Activated CD8-positive, alpha-beta T cell treated with anti-CD3 and anti-CD28 coated beads, Interleukin-2, amount 10 ng/mL, durations not matched to agents 7 days and 5 days (primary cell): ENCODE results near the gene OSER1. TPM values are rescaled to one million over a fixed set of nuclear protein-coding genes. Genes with fewer than 3 reads are reported as not detected.
A peak's percentile ranks its signal among the peaks of the same experiment; 100 is the strongest.
"Not testable (repeated sequence)": the region's sequence is repeated elsewhere in the genome, so short reads cannot be mapped to it uniquely, and the experiment has no call there.

Experiments used
- ATAC-seq: fragments of 150-1000 bp; cut with Tn5 transposase; one replicate; pipeline ENCODE4 v1.10.0; 2021; ENCODE audit warnings: moderate library complexity
- CTCF ChIA-PET: fragments of 350-600 bp; sonication (Branson Sonifier 250); formaldehyde crosslinking; loops from one replicate; lab custom pipeline; 2021; ENCODE audit warnings: antibody characterized with exemption; lab: Charles Lee
- POLR2A ChIA-PET: fragments of 350-600 bp; sonication (Branson Sonifier 250); formaldehyde crosslinking; loops from one replicate; lab custom pipeline; 2021; ENCODE audit warnings: antibody characterized with exemption; lab: Charles Lee
- DNase-seq: peaks from one replicate; pipeline ENCODE4 v3.0.0-alpha.2; 2020
- H3K27ac Mint-ChIP-seq: one replicate; pipeline ENCODE4 v1.8.0; 2021; ENCODE audit warnings: mild to moderate bottlenecking, mixed read lengths
- H3K27me3 Mint-ChIP-seq: one replicate; pipeline ENCODE4 v1.8.0; 2021; ENCODE audit warnings: low read depth, mixed read lengths
- H3K36me3 Mint-ChIP-seq: one replicate; pipeline ENCODE4 v1.8.0; 2021; ENCODE audit warnings: low read depth, mixed read lengths
- H3K4me1 Mint-ChIP-seq: one replicate; pipeline ENCODE4 v1.8.0; 2021; ENCODE audit warnings: low read depth, mixed read lengths
- H3K4me3 Mint-ChIP-seq: one replicate; pipeline ENCODE4 v1.8.0; 2021; ENCODE audit warnings: mild to moderate bottlenecking, mixed read lengths
- H3K9me3 Mint-ChIP-seq: one replicate; pipeline ENCODE4 v1.8.0; 2022; ENCODE audit warnings: mixed read lengths; ENCODE audit not compliant: insufficient read depth
- total RNA-seq, 2 experiments: library from RNA; stranded (reverse); gene quantifications; one replicate each; pipeline ENCODE4 v1.2.3, GENCODE V29; 2021

The OSER1 gene
- total RNA-seq, 2 experiments from 2014 or later, result 19.1 to 19.9 TPM

- Mint-ChIP-seq H3K4me1 (no peaks in the 10 kb centered on the region), H3K9me3 (no peaks in the 10 kb centered on the region), H3K36me3 (no peaks in the 10 kb centered on the region), H3K27me3 (peaks cover 11% of the 10 kb centered on the region), H3K4me3 (no peak overlapping the region), H3K27ac (no peak overlapping the region)
- DNase-seq, result no peak
- ChIA-PET POLR2A (no interaction called here), CTCF (no interaction called here)
- no peak for ATAC-seq
These were observed 31.2 kb upstream of the OSER1 start for GRCh38 chr20:44241796-44242195.

DNA sequence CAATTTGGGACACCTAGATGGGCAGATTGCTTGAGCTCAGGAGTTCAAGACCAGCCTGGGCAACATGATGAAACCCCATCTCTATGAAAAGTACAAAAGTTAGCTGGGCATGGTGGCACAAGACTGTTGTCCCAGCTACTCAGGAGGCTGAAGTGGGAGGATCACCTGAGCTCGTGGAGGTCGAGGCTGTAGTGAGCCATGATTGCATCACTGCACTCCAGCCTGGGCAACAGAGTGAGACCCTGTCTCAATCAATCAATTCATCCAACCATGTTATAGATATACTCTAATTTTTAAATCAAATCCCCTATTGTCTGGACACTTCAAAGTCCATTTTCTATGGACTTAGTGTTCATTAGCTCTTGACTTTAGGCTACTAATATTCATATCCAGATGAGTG lies 26.3 kb upstream of the OSER1 start:
- POLR2A ChIA-PET, result interaction anchor here (0.5 kb wide), 1 partner anchor 925 kb away, joined by 9 read pairs; no protein-coding TSS in a partner anchor
- H3K4me3 Mint-ChIP-seq, DNase-seq, H3K36me3 Mint-ChIP-seq, H3K27me3 Mint-ChIP-seq, H3K9me3 Mint-ChIP-seq, H3K4me1 Mint-ChIP-seq, H3K27ac Mint-ChIP-seq, ATAC-seq, CTCF ChIA-PET: not testable (repeated sequence)

- CTCF ChIA-PET, result interaction anchor here (0.5 kb wide), 1 partner anchor 822 kb away, joined by 3 read pairs; no protein-coding TSS in a partner anchor
- no peaks in the 10 kb centered on the region for H3K36me3 Mint-ChIP-seq
- POLR2A ChIA-PET, result interaction anchor here (0.6 to 0.7 kb wide), 2 partner anchors 353 to 1289 kb away, joined by 4 to 7 read pairs; no protein-coding TSS in a partner anchor
These were observed 25.1 kb upstream of the OSER1 start for GRCh38 chr20:44235702-44236101.

DNA sequence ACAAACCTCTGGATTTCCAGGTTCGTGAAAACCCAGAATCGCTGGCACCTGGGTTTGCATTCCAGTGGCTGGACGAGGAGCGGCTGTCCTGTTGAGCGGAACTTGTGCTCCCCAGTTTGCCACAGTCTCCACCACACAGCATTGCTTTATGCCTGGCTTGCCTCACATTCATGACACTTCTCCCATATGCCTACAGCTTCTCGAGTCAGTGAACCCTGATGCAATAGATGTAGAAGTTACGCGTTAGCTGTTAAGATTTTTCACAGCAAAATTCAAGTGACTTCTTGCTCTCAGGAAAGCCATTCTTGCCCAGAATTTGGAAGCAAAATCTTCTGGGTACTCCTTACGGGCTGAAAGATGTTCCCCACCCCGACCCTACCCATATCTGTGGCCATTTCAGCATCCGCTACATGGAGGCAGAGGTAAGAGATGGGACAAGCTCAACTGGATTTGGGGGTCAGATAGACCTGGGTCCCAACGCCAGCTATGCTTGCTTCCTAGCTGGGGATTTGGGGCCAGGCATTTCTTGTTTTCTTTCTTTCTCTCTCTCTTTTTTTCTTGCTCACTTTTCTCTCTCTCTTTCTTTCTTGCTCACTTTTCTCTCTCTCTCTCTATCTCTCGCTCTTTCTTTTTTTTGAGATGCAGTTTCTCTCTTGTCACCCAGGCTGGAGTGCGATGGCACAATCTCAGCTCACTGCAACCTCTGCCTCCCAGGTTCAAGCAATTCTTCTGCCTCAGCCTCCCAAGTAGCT lies 24.2 kb upstream of the OSER1 start:
- H3K4me1 Mint-ChIP-seq, result peaks cover 6% of the 10 kb centered on the region
- DNase-seq (no peak), ATAC-seq (no peak)
- CTCF ChIA-PET, result interaction anchor here (0.7 kb wide), 1 partner anchor 16 kb away, joined by 4 read pairs; no protein-coding TSS in a partner anchor
- POLR2A ChIA-PET, result interaction anchor here (0.6 to 0.7 kb wide), 3 partner anchors 354 to 1290 kb away, joined by 3 to 7 read pairs (median 4); no protein-coding TSS in a partner anchor
- H3K4me3 Mint-ChIP-seq, result no peak overlapping the region
- H3K27ac Mint-ChIP-seq, result no peak overlapping the region
- H3K36me3 Mint-ChIP-seq, result no peaks in the 10 kb centered on the region
- no peaks in the 10 kb centered on the region for H3K9me3 Mint-ChIP-seq
- H3K27me3 Mint-ChIP-seq, result no peaks in the 10 kb centered on the region

More at GRCh38 chr20:44235702-44236101, 25.1 kb upstream of the OSER1 start:
- no peaks in the 10 kb centered on the region for H3K9me3 Mint-ChIP-seq
- H3K4me3 Mint-ChIP-seq, result no peak overlapping the region
- H3K27ac Mint-ChIP-seq, result no peak overlapping the region
- H3K4me1 Mint-ChIP-seq, result peaks cover 6% of the 10 kb centered on the region
- ATAC-seq (no peak), DNase-seq (no peak)
- no peaks in the 10 kb centered on the region for H3K27me3 Mint-ChIP-seq

GRCh38 chr20:44233436-44234016 lies 23.0 kb upstream of the OSER1 start:
- CTCF ChIA-PET, result interaction anchor here (1.1 kb wide), 1 partner anchor 16 kb away, joined by 3 read pairs; no protein-coding TSS in a partner anchor
- H3K36me3 Mint-ChIP-seq, result no peaks in the 10 kb centered on the region
- H3K4me1 Mint-ChIP-seq, result peaks cover 6% of the 10 kb centered on the region
- DNase-seq (no peak), ATAC-seq (no peak)
- POLR2A ChIA-PET, result no interaction called here
- H3K4me3 Mint-ChIP-seq, result no peak overlapping the region
- H3K27me3 Mint-ChIP-seq, result no peaks in the 10 kb centered on the region
- no peak overlapping the region for H3K27ac Mint-ChIP-seq
- H3K9me3 Mint-ChIP-seq, result no peaks in the 10 kb centered on the region

DNA sequence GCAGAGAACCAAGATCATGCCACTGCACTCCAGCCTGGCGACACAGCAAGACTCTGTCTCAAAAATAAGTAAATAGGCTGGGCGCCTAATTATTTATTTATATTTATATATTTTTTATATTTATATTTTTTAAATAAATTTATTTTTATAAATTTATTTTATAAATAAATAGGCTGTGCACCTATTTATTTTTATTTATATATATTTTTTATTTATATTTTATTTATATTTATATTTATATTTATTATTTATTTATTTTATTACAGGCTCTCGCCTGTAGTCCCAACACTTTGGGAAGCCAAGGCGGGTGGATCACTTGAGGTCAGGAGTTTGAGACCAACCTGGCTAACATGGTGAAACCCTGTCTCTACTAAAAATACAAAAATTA lies 21.9 kb upstream of the OSER1 start:
- H3K9me3 Mint-ChIP-seq, DNase-seq, H3K27ac Mint-ChIP-seq, H3K36me3 Mint-ChIP-seq, H3K27me3 Mint-ChIP-seq, H3K4me1 Mint-ChIP-seq, ATAC-seq, H3K4me3 Mint-ChIP-seq, POLR2A ChIA-PET: not testable (repeated sequence)
- CTCF ChIA-PET, result interaction anchor here (1.2 to 1.9 kb wide), 3 partner anchors 14 to 17 kb away, joined by 4 to 5 read pairs (median 5); no protein-coding TSS in a partner anchor

DNA sequence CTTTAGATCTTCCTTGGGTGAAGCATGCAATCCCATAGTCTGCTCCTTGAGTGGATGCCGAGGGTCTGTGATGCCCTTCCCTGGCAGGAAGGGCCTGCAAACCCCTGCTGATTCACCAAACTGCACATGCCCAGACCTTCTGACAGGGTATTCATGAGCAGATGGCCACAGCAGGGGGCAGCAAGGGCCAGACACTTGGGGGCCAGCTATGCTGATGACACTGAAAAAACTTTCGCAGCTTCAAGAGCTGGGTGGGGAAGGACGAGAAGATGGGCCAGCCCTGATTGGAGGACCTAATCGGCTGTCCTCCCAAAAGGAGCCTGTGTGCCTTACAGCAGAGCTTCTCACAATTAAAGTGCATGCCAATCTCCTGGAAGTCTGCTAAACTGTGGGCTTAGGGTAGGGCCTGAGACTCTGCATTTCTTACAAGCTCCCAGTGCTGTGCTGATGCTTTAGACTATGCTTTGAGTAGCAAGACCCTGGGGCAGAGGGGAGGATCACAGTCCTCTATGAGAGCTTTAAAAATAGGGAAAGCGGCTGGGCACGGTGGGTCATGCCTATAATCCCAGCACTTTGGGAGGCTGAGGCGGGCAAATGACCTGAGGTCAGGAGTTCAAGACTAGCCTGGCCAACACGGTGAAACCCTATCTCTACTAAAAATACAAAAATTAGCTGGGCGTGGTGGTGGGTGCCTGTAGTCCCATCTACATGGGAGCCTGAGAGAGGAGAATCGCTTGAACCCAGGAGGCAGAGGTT lies 21.3 kb upstream of the OSER1 start:
- no peak overlapping the region for H3K4me3 Mint-ChIP-seq
- CTCF ChIA-PET, result interaction anchor here (1.2 to 1.9 kb wide), 3 partner anchors 13 to 17 kb away, joined by 4 to 5 read pairs (median 5); no protein-coding TSS in a partner anchor

GRCh38 chr20:44231193-44231592 lies 20.6 kb upstream of the OSER1 start:
- ATAC-seq (no peak), DNase-seq (no peak)
- no peaks in the 10 kb centered on the region for H3K27me3 Mint-ChIP-seq
- H3K4me1 Mint-ChIP-seq, result peaks cover 6% of the 10 kb centered on the region
- no peaks in the 10 kb centered on the region for H3K36me3 Mint-ChIP-seq
- no peak overlapping the region for H3K27ac Mint-ChIP-seq
- ChIA-PET CTCF (interaction anchor here (1.2 to 1.9 kb wide), 3 partner anchors 12 to 16 kb away, joined by 4 to 5 read pairs (median 5); no protein-coding TSS in a partner anchor), POLR2A (no interaction called here)
- H3K9me3 Mint-ChIP-seq, result no peaks in the 10 kb centered on the region
- H3K4me3 Mint-ChIP-seq, result no peak overlapping the region

More for the DNA sequence above, 21.3 kb upstream of the OSER1 start:
- no peaks in the 10 kb centered on the region for H3K9me3 Mint-ChIP-seq
- POLR2A ChIA-PET, result no interaction called here
- no peaks in the 10 kb centered on the region for H3K27me3 Mint-ChIP-seq
- H3K36me3 Mint-ChIP-seq, result no peaks in the 10 kb centered on the region
- peaks cover 6% of the 10 kb centered on the region for H3K4me1 Mint-ChIP-seq
- DNase-seq (no peak), ATAC-seq (no peak)
- no peak overlapping the region for H3K27ac Mint-ChIP-seq

DNA sequence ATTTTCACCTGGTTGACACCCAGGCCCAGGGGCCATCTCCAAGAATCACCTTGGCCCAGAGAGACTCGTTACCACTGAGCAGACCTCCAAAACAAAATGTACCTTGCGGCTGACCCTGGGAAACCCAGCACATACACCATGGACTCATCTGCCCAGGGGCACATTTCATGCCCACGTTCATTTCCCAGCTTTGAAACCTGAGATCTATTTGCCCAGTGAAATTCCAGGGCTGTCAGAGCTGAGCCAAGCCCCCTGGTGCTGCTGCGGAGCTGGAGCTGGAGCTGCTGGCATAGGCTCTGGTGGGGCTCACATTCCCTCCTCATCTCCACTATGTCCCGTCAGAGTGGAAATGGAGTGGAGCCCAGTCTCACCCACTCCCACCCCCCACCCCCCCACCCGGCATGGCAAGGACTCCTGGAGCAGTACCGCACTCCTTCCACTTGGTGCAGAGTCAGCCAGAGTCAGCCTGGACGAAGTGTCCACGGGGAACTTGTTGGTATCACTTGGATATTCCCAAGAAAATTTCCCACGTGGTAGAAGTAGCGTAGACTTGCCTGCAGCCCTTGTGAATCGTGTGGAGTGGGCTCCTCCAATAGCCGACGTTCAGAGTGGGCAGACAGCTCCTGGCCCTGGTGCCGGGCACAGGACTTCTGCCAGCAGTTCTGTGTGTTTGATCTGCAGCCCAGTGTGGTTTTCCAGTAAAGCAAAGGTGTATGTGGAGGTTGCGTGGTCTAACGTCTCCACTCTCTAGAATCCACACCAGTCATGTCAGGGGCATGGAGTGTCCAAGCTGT lies 18.1 kb upstream of the OSER1 start:
- Mint-ChIP-seq H3K4me3 (no peak overlapping the region), H3K27ac (peak overlapping the region; percentile 46), H3K27me3 (no peaks in the 10 kb centered on the region), H3K9me3 (no peaks in the 10 kb centered on the region), H3K36me3 (no peaks in the 10 kb centered on the region), H3K4me1 (peaks cover 6% of the 10 kb centered on the region)
- POLR2A ChIA-PET, result no interaction called here
- CTCF ChIA-PET, result interaction anchor here (1.2 to 1.9 kb wide), 2 partner anchors 10 to 82 kb away, joined by 5 to 17 read pairs; partner anchors contain the start of gene FITM2
- DNase-seq (no peak), ATAC-seq (no peak)

DNA sequence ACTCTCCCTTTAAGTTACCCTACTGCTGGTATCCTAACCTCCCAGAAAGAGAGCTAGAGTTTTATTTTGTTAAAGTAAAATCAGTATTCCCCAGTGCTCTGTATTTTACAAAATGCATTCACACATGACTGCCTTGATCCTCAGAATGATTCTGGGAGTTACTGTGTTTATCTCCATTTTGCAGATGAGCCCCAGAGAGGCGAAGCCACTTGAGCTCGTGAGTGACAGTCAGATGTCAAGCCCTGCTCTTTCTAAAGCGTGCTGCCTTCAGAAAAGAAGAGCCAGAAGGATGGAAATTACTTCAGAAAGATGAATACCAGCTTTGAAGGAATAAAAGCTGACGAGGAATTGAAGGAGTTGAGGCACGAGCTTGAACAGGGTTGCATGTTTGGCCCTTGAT lies 14.1 kb upstream of the OSER1 start:
- ATAC-seq (no peak), DNase-seq (no peak)
- POLR2A ChIA-PET, result no interaction called here
- H3K27ac Mint-ChIP-seq, result no peak overlapping the region
- CTCF ChIA-PET, result interaction anchor here (1.2 to 15.8 kb wide), 3 partner anchors 10 to 108 kb away, joined by 4 to 529 read pairs (median 5); partner anchors contain the start of gene FITM2
- H3K27me3 Mint-ChIP-seq, result no peaks in the 10 kb centered on the region
- H3K4me3 Mint-ChIP-seq, result no peak overlapping the region
- H3K9me3 Mint-ChIP-seq, result no peaks in the 10 kb centered on the region
- no peaks in the 10 kb centered on the region for H3K36me3 Mint-ChIP-seq
- H3K4me1 Mint-ChIP-seq, result peaks cover 8% of the 10 kb centered on the region

DNA sequence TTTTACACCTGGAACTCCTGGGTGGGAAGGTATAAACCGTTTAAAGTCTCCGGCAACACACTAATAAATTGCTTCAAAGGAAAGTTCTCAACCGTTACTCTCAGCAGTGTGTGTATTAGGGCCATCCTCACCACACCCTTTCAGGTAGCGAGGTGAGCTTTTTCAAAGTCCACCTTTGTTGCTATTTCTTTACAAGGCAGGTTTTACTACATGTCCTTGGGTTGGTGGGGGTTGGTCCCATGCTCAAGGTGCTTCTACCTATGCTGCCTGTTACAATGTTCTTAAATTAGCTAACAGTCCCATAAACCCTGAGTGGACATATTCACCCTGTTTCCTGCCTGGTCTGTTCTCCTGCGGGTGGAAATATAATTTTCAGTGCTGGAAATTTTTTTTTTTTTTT lies 13.2 kb upstream of the OSER1 start:
- CTCF ChIA-PET, result interaction anchor here (1.8 to 15.8 kb wide), 2 partner anchors 88 to 107 kb away, joined by 5 to 529 read pairs; partner anchors contain the start of gene FITM2
- H3K4me3 Mint-ChIP-seq, result no peak overlapping the region
- POLR2A ChIA-PET, result no interaction called here
- ATAC-seq, result no peak
- no peaks in the 10 kb centered on the region for H3K27me3 Mint-ChIP-seq
- H3K9me3 Mint-ChIP-seq, result no peaks in the 10 kb centered on the region
- DNase-seq, result no peak
- H3K36me3 Mint-ChIP-seq, result no peaks in the 10 kb centered on the region
- no peak overlapping the region for H3K27ac Mint-ChIP-seq
- peaks cover 17% of the 10 kb centered on the region for H3K4me1 Mint-ChIP-seq
